Transverse colon (tissue), 4 donors: ENCODE data around the gene MEIS2.

Experiments
- EP300 ChIP-seq: sonication (generic); formaldehyde crosslinking; IDR thresholded peaks from one replicate; pipeline ENCODE4 v1.6.1; 2017; ENCODE audit warnings: antibody characterized with exemption, low read depth
- POLR2A ChIP-seq: fragments of 450-650 bp; IDR thresholded peaks from one replicate; pipeline ENCODE4 v1.6.1; 2016; ENCODE audit warnings: antibody characterized with exemption, mild to moderate bottlenecking, moderate library complexity
- POLR2AphosphoS5 ChIP-seq, 3 donors: sonication (generic); formaldehyde crosslinking; IDR thresholded peaks; one replicate each; pipeline ENCODE4 v1.6.1; 2016; ENCODE audit warnings: antibody characterized with exemption in 3 of 3
- TF ChIP-seq, protein P1 (sequence below), 5 experiments: fragments of 200-600 bp in 3 of 5; fragments of 450-650 bp in 2 of 5; sonication (generic) in 3 of 5; IDR thresholded peaks; 1 replicate in 2 of 5; 2 replicates in 3 of 5; pipeline ENCODE4 v1.5.1; 2016 to 2017; ENCODE audit warnings: antibody characterized with exemption in 5 of 5, inconsistent platforms in 3 of 5, mild to moderate bottlenecking in 2 of 5, moderate library complexity in 1 of 5

DNA sequence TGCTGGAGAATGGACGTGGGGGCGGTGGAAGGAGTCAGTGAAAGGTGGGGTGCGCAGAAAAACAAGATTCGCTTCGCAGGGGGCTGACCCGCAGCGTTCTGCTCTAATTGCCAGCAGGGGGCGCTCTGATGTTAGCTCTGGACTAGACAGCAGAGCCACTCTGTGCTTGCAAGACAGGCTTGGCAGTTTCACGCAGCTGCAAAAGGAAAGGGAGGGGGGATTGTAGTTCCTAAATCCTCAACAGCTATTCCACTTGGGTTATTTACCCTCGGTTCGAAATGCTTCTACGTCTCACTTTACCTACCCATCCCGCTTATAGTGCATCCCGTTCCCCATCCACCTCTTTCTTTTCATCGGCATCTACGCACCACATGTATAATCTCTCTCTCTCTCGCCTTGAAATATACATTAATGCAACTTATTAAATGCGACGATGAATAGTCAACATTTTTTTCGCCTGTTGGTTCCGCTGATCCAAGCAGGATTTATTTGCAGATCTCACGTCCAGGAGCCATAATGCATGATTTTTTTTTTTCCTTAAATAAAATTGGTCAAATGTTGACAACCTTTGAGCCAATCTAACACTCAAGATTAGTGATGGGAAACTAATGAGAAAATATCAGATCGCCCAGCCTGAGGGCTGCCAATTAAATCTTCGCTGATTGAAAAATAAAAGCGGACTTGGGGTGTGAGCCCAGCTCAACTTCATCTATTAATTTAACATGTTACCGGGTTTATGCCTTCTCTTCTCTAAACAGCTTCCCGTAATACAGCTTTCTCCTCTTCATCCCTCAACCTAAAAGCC, 216.4 kb downstream of the MEIS2 start:
- TF ChIP-seq, protein P1, sequence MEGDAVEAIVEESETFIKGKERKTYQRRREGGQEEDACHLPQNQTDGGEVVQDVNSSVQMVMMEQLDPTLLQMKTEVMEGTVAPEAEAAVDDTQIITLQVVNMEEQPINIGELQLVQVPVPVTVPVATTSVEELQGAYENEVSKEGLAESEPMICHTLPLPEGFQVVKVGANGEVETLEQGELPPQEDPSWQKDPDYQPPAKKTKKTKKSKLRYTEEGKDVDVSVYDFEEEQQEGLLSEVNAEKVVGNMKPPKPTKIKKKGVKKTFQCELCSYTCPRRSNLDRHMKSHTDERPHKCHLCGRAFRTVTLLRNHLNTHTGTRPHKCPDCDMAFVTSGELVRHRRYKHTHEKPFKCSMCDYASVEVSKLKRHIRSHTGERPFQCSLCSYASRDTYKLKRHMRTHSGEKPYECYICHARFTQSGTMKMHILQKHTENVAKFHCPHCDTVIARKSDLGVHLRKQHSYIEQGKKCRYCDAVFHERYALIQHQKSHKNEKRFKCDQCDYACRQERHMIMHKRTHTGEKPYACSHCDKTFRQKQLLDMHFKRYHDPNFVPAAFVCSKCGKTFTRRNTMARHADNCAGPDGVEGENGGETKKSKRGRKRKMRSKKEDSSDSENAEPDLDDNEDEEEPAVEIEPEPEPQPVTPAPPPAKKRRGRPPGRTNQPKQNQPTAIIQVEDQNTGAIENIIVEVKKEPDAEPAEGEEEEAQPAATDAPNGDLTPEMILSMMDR (IDR thresholded peaks at IDR 0.05): peak; percentile 75 to 89 (median 82)
- TF ChIP-seq EP300 (no peak), POLR2A (no peak), POLR2AphosphoS5 (IDR thresholded peaks at IDR 0.05) (no peak)
